Measurements from ENCODE around the gene FHIT. TPM values are rescaled to one million over a fixed set of nuclear protein-coding genes. Genes with fewer than 3 reads are reported as not detected.
A peak's percentile ranks its signal among the peaks of the same experiment; 100 is the strongest.

FHIT gene
- total RNA-seq, 1 donor from 2014 or later, result 29.9 TPM

GRCh38 chr3:59982510-59982909, 1268.7 kb downstream of the FHIT start:
- Mint-ChIP-seq H3K4me3 (ENCODE audit: low read depth) (no peak overlapping the region), H3K36me3 (ENCODE audit: low read depth) (peaks cover 56% of the 10 kb centered on the region), H3K9me3 (peaks cover 10% of the 10 kb centered on the region), H3K4me1 (ENCODE audit: low read depth) (peaks cover 36% of the 10 kb centered on the region), H3K27me3 (ENCODE audit: low read depth) (no peaks in the 10 kb centered on the region), H3K27ac (no peak overlapping the region)
- intact Hi-C loops (cut with micrococcal nuclease), result loop anchor here (10.0 kb wide), 1 partner anchor 208 kb away; no protein-coding TSS in a partner anchor
- no peak for DNase-seq (ENCODE audit: low spot score)

DNA sequence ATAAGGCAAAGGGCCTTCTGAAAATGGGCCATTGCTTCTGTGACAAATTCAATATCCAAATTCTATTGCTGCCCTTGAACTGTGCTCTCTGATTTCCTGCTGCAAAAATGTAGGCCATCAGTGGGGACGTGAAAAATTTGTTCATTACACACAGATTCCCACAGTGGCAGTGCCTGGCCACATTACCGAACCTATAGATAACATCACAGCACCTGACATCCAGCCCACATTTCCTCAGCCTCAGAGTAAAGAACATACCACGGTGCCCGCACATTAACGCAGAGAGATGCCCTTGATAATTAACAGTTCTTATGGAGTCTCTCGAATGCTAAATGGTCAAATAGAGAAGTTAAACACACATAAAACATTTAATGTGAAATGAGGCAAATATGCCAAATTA, 1269.9 kb downstream of the FHIT start:
- Mint-ChIP-seq H3K4me1 (ENCODE audit: low read depth) (peaks cover 33% of the 10 kb centered on the region), H3K36me3 (ENCODE audit: low read depth) (peaks cover 56% of the 10 kb centered on the region), H3K27me3 (ENCODE audit: low read depth) (no peaks in the 10 kb centered on the region), H3K4me3 (ENCODE audit: low read depth) (no peak overlapping the region), H3K27ac (peak overlapping the region; percentile 4), H3K9me3 (peaks cover 10% of the 10 kb centered on the region)
- intact Hi-C loops (cut with micrococcal nuclease), result loop anchor here (10.0 kb wide), 1 partner anchor 207 kb away; no protein-coding TSS in a partner anchor
- no peak for DNase-seq (ENCODE audit: low spot score)

- Mint-ChIP-seq H3K4me3 (ENCODE audit: low read depth) (no peak overlapping the region), H3K27ac (peak overlapping the region; percentile 92)
Measured at GRCh38 chr3:59980576-59980975, 1270.7 kb downstream of the FHIT start.

GRCh38 chr3:59979542-59979941, 1271.7 kb downstream of the FHIT start:
- intact Hi-C loops (cut with micrococcal nuclease), result loop anchor here (1.0 to 2.0 kb wide), 6 partner anchors 38 to 213 kb away; no protein-coding TSS in a partner anchor
- DNase-seq (ENCODE audit: low spot score), result no peak
- Mint-ChIP-seq H3K27ac (peak overlapping the region; percentile 92), H3K36me3 (ENCODE audit: low read depth) (peaks cover 57% of the 10 kb centered on the region), H3K4me1 (ENCODE audit: low read depth) (peaks cover 26% of the 10 kb centered on the region), H3K4me3 (ENCODE audit: low read depth) (no peak overlapping the region), H3K9me3 (peaks cover 6% of the 10 kb centered on the region), H3K27me3 (ENCODE audit: low read depth) (no peaks in the 10 kb centered on the region)

More at GRCh38 chr3:59980576-59980975, 1270.7 kb downstream of the FHIT start:
- no peak for DNase-seq (ENCODE audit: low spot score)
- intact Hi-C loops (cut with micrococcal nuclease), result loop anchor here (10.0 kb wide), 1 partner anchor 206 kb away; no protein-coding TSS in a partner anchor
- Mint-ChIP-seq H3K9me3 (peaks cover 10% of the 10 kb centered on the region), H3K4me1 (ENCODE audit: low read depth) (peaks cover 28% of the 10 kb centered on the region), H3K36me3 (ENCODE audit: low read depth) (peaks cover 59% of the 10 kb centered on the region), H3K27me3 (ENCODE audit: low read depth) (no peaks in the 10 kb centered on the region)

GRCh38 chr3:59978979-59979378, 1272.3 kb downstream of the FHIT start:
- peaks cover 26% of the 10 kb centered on the region for H3K4me1 Mint-ChIP-seq (ENCODE audit: low read depth)
- H3K4me3 Mint-ChIP-seq (ENCODE audit: low read depth), result peak overlapping the region; percentile 35
- peaks cover 56% of the 10 kb centered on the region for H3K36me3 Mint-ChIP-seq (ENCODE audit: low read depth)
- no peak for DNase-seq (ENCODE audit: low spot score)
- intact Hi-C loops (cut with micrococcal nuclease), result loop anchor here (1.0 to 2.0 kb wide), 6 partner anchors 38 to 214 kb away; no protein-coding TSS in a partner anchor
- peaks cover 1% of the 10 kb centered on the region for H3K9me3 Mint-ChIP-seq
- H3K27me3 Mint-ChIP-seq (ENCODE audit: low read depth), result no peaks in the 10 kb centered on the region
- H3K27ac Mint-ChIP-seq, result peak overlapping the region; percentile 92

DNA sequence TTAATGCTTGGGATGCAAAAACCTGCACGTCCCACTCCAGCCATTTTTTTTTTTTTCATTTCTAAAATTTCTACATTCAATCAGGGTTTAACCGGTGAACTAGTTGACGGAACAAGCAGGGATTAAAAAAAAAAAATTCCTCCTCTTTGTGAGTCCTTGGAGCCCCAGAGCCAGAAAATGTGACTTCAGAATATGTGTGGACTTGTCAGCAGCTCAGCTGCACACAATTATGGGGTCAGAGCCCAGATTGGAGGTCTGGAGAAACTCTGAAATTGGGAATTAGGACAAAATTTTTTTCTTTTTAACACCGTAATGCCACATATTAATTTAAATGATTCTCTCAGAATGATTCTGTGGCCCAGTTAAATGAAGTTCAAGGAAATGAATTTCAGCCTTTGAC, 1280.5 kb downstream of the FHIT start:
- intact Hi-C loops (cut with micrococcal nuclease), result no loop called here
- peaks cover 50% of the 10 kb centered on the region for H3K36me3 Mint-ChIP-seq (ENCODE audit: low read depth)

DNA sequence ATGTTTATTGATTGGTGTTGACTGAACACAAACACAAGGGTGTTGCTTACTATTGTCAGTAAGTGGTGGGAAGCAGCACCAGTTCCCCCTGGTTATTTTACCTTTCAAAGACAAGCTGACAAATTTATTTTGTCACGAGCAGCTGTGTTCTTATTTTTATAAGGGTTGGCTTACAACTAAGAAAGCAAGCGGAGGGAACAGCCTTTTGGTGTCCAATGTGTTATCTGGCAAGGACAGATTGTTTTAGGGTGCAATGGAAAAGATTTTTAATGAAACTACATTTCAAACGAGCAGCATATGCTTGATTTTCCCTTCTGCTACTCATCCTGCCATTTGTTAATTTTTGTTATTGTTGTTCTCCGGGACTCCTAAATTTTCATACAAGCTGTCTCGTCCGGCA, 1280.9 kb downstream of the FHIT start:
- H3K27ac Mint-ChIP-seq, result no peak overlapping the region
- H3K36me3 Mint-ChIP-seq (ENCODE audit: low read depth), result peaks cover 49% of the 10 kb centered on the region
- no peaks in the 10 kb centered on the region for H3K27me3 Mint-ChIP-seq (ENCODE audit: low read depth)
- intact Hi-C loops (cut with micrococcal nuclease), result no loop called here
- DNase-seq (ENCODE audit: low spot score), result no peak
- peaks cover 8% of the 10 kb centered on the region for H3K4me1 Mint-ChIP-seq (ENCODE audit: low read depth)
- H3K4me3 Mint-ChIP-seq (ENCODE audit: low read depth), result no peak overlapping the region
- H3K9me3 Mint-ChIP-seq, result peaks cover 11% of the 10 kb centered on the region

More for the DNA sequence above, 1280.5 kb downstream of the FHIT start:
- Mint-ChIP-seq H3K27me3 (ENCODE audit: low read depth) (no peaks in the 10 kb centered on the region), H3K27ac (no peak overlapping the region), H3K4me3 (ENCODE audit: low read depth) (no peak overlapping the region), H3K9me3 (peaks cover 11% of the 10 kb centered on the region), H3K4me1 (ENCODE audit: low read depth) (peaks cover 8% of the 10 kb centered on the region)
- no peak for DNase-seq (ENCODE audit: low spot score)

- no peak overlapping the region for H3K27ac Mint-ChIP-seq
- peaks cover 40% of the 10 kb centered on the region for H3K36me3 Mint-ChIP-seq (ENCODE audit: low read depth)
- H3K9me3 Mint-ChIP-seq, result peaks cover 11% of the 10 kb centered on the region
- DNase-seq (ENCODE audit: low spot score), result no peak
- H3K4me1 Mint-ChIP-seq (ENCODE audit: low read depth), result peaks cover 8% of the 10 kb centered on the region
- no peak overlapping the region for H3K4me3 Mint-ChIP-seq (ENCODE audit: low read depth)
- intact Hi-C loops (cut with micrococcal nuclease), result no loop called here
- no peaks in the 10 kb centered on the region for H3K27me3 Mint-ChIP-seq (ENCODE audit: low read depth)
Measured at GRCh38 chr3:59968513-59969045, 1282.7 kb downstream of the FHIT start.

- H3K4me1 Mint-ChIP-seq (ENCODE audit: low read depth), result peaks cover 17% of the 10 kb centered on the region
- intact Hi-C loops (cut with micrococcal nuclease), result no loop called here
- H3K27me3 Mint-ChIP-seq (ENCODE audit: low read depth), result no peaks in the 10 kb centered on the region
- peaks cover 46% of the 10 kb centered on the region for H3K36me3 Mint-ChIP-seq (ENCODE audit: low read depth)
- no peak for DNase-seq (ENCODE audit: low spot score)
- H3K27ac Mint-ChIP-seq, result no peak overlapping the region
- H3K9me3 Mint-ChIP-seq, result peaks cover 21% of the 10 kb centered on the region
- H3K4me3 Mint-ChIP-seq (ENCODE audit: low read depth), result no peak overlapping the region
Measured at GRCh38 chr3:59963676-59964075, 1287.6 kb downstream of the FHIT start.

GRCh38 chr3:59957150-59957549, 1294.1 kb downstream of the FHIT start:
- H3K36me3 Mint-ChIP-seq (ENCODE audit: low read depth), result peaks cover 75% of the 10 kb centered on the region
- peaks cover 39% of the 10 kb centered on the region for H3K9me3 Mint-ChIP-seq
- intact Hi-C loops (cut with micrococcal nuclease), result no loop called here
- H3K4me3 Mint-ChIP-seq (ENCODE audit: low read depth), result no peak overlapping the region
- peaks cover 28% of the 10 kb centered on the region for H3K4me1 Mint-ChIP-seq (ENCODE audit: low read depth)
- no peaks in the 10 kb centered on the region for H3K27me3 Mint-ChIP-seq (ENCODE audit: low read depth)
- H3K27ac Mint-ChIP-seq, result no peak overlapping the region
- DNase-seq (ENCODE audit: low spot score), result no peak

- Mint-ChIP-seq H3K27ac (peak overlapping the region; percentile 47), H3K4me3 (ENCODE audit: low read depth) (no peak overlapping the region), H3K27me3 (ENCODE audit: low read depth) (no peaks in the 10 kb centered on the region), H3K4me1 (ENCODE audit: low read depth) (peaks cover 19% of the 10 kb centered on the region), H3K36me3 (ENCODE audit: low read depth) (peaks cover 65% of the 10 kb centered on the region), H3K9me3 (peaks cover 32% of the 10 kb centered on the region)
- intact Hi-C loops (cut with micrococcal nuclease), result no loop called here
- DNase-seq (ENCODE audit: low spot score), result no peak
Measured at GRCh38 chr3:59953104-59953503, 1298.1 kb downstream of the FHIT start.

DNA sequence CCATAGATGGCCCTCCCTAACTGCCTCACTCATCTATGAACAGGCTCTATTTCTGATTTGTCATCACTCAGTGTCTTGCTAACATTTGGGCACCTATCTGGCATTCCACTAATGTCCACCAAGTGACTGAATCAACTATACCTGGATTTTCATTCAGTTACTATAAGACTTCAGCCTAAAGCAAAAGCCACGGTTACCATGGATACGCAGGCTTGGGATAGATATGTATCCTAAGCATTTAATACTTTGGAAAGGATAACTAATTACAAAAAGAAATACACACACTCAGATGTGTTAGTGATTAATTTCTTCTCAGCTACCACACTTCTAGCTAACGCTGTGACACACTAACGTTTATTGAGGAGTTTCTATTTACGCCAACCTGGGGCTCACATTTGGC, 1301.9 kb downstream of the FHIT start:
- Mint-ChIP-seq H3K4me3 (ENCODE audit: low read depth) (no peak overlapping the region), H3K27me3 (ENCODE audit: low read depth) (no peaks in the 10 kb centered on the region), H3K36me3 (ENCODE audit: low read depth) (peaks cover 60% of the 10 kb centered on the region), H3K4me1 (ENCODE audit: low read depth) (peaks cover 6% of the 10 kb centered on the region), H3K9me3 (peaks cover 46% of the 10 kb centered on the region), H3K27ac (no peak overlapping the region)
- DNase-seq (ENCODE audit: low spot score), result no peak
- intact Hi-C loops (cut with micrococcal nuclease), result no loop called here

- no peak overlapping the region for H3K4me3 Mint-ChIP-seq (ENCODE audit: low read depth)
Measured at GRCh38 chr3:59946401-59946800, 1304.9 kb downstream of the FHIT start.

More at GRCh38 chr3:59946401-59946800, 1304.9 kb downstream of the FHIT start:
- intact Hi-C loops (cut with micrococcal nuclease), result no loop called here
- Mint-ChIP-seq H3K27me3 (ENCODE audit: low read depth) (no peaks in the 10 kb centered on the region), H3K36me3 (ENCODE audit: low read depth) (peaks cover 42% of the 10 kb centered on the region), H3K4me1 (ENCODE audit: low read depth) (peaks cover under 1% of the 10 kb centered on the region), H3K27ac (no peak overlapping the region), H3K9me3 (peaks cover 40% of the 10 kb centered on the region)
- DNase-seq (ENCODE audit: low spot score), result no peak
